ENCODE measurements around the gene CCDC47.

The CCDC47 gene

DNA sequence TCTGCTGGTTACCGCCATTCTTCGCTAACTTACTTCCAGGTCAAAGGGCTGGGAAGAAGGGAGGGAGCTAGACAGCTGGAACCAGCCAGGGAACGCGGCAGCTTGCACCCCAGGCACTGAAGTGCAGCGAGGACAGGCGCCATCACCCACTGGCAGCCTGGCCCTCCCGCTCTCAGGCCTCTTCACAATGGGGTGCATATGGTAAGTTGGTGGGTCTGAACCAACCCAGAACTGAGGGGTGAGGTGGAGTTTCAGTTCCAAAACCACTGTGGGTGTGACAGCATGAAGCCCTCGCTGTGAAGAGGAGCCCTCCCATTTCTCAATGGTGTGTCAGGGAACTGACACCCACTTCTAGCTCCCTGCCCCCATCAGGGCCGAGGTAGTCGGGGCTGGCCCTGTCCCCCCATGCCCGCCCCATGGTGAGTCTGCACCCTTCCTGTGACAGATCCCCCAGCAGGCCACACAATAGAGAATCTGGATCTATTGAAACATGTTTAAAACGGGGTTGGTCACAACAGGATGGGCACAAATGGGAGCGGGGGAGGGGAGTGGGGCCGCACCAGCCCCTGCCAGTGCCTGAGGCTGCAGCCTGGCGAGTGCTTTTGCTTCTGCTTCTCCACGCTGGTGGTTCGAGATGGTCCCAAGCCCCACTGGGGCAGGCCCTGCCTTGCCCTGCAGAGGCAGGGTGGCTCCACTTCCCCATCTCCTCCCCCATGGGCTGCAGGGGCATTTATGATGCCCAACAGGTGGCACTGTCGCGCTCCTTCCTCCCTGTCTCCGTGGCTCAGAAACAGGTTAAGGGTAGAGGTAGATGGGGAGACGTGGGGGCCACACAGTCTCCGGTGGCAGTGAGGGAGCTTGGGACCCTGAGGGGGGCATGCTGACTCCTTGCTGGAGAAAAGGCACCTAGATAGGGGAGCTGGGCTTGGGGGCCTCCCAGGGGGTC is 75.8 kb downstream of the CCDC47 start:
- peak; percentile 89 to 92 for DNase-seq

DNA sequence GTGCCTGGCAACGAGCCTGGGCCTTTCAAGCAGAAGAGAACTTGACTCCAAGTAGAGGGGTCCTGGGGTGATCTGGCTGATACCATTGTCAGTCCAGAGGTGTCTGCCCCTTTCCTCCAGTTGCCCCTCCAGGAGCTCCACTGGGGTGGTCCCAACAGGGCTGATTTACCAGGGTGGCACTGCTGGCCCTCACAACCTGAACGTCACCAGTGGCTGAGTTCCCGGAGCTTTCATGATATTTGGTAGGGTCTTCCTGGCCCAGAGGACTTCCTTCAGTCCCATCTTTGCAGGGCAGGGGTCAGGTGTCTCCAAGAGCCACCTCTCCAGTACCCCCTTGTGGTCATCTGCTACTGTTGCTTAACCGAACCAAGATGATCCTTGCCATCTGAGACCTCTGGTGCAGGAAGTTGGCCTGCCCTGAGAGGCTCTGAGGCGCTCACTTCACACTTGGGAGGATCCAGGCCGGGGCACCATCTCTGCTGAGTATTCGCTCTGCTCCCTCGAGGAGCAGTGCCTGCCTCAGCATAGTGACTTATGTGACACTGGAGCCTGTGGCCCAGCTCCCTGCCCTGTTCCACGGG is 76.9 kb downstream of the CCDC47 start:
- peak; percentile 57 to 67 for DNase-seq

DNA sequence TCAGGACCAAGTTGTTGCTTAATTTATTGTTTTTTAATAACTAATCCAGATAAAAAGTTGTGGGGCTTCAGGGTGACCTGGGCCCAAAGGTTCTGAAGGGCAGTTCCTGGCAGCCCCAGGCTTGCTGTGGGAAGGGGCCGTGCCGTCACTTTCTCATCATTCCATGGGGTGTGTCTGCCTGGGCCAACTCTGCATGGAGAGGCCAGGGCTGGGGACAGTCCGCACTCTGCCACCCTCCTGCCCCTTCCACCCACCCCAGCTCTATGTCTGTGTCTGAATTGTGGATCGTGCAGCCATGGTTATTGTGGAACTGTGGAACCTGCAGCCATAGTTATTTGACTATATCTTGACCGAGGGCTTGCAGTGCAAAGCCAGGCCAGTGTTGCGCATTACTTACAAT is 77.5 kb downstream of the CCDC47 start:
- DNase-seq = peak in 1 of 2 donors; percentile 25
